Right lobe of liver (tissue), 4 donors: ENCODE measurements around the gene APP.

Experiments
- POLR2A ChIP-seq: fragments of 450-650 bp; IDR thresholded peaks from one replicate; pipeline ENCODE4 v1.6.1; 2017; ENCODE audit warnings: antibody characterized with exemption, mild to moderate bottlenecking
- TF ChIP-seq, protein P1 (sequence below), 4 donors: fragments of 200-600 bp in 3 of 4; fragments of 450-650 bp in 1 of 4; IDR thresholded peaks; one replicate each; pipeline versions ENCODE4 v1.5.1 to v1.8.0; 2016 to 2022; ENCODE audit warnings: antibody characterized with exemption in 4 of 4, mild to moderate bottlenecking in 2 of 4
- donor health status: DM: no; HTN: no; CAD: no.
- donor health status: DM: no; HTN: no; CAD: no.
- donor health status: DM: no; HTN: yes; CAD: no.

DNA sequence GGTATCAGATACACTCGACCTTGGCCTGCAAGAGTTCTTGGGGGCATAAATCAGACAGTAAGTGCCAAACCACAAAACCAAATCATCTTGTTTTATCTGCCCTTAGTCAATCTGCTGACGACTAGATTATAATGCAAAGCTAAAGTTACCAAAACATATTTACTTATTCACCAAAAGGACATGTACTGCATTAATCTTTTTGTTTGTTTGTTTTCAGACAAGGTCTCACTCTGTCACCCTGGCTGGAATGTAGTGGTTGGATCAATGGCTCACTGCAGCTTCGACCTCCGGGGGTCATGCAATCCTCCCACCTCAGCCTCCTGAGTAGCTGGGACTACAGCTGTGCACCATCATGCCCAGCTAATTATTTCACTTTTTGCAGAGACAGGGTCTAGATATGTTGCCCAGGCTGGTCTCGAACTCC lies 114.7 kb downstream of the APP start:
- TF ChIP-seq POLR2A, result no peak
- TF ChIP-seq, protein P1, sequence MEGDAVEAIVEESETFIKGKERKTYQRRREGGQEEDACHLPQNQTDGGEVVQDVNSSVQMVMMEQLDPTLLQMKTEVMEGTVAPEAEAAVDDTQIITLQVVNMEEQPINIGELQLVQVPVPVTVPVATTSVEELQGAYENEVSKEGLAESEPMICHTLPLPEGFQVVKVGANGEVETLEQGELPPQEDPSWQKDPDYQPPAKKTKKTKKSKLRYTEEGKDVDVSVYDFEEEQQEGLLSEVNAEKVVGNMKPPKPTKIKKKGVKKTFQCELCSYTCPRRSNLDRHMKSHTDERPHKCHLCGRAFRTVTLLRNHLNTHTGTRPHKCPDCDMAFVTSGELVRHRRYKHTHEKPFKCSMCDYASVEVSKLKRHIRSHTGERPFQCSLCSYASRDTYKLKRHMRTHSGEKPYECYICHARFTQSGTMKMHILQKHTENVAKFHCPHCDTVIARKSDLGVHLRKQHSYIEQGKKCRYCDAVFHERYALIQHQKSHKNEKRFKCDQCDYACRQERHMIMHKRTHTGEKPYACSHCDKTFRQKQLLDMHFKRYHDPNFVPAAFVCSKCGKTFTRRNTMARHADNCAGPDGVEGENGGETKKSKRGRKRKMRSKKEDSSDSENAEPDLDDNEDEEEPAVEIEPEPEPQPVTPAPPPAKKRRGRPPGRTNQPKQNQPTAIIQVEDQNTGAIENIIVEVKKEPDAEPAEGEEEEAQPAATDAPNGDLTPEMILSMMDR (IDR thresholded peaks at IDR 0.05), result no peak
